Tibial nerve (tissue), 4 donors: ENCODE measurements around the gene OVOL3.

Experiments
- CTCF ChIP-seq, 5 experiments: fragments of 200-600 bp in 3 of 5; fragments of 450-650 bp in 2 of 5; sonication (generic) in 3 of 5; IDR thresholded peaks; one replicate each; pipeline ENCODE4 v1.5.1; 2016 to 2019; ENCODE audit warnings: antibody characterized with exemption in 5 of 5, mild to moderate bottlenecking in 3 of 5, moderate library complexity in 2 of 5
- EP300 ChIP-seq, 2 donors: sonication (generic); formaldehyde crosslinking; IDR thresholded peaks; one replicate each; pipeline ENCODE4 v1.6.1; 2017; ENCODE audit warnings: antibody characterized with exemption in 2 of 2, mild to moderate bottlenecking in 1 of 2

GRCh38 chr19:36128392-36128736 lies 17.4 kb downstream of the OVOL3 start:
- TF ChIP-seq CTCF (IDR thresholded peaks at IDR 0.05) = no peak
- TF ChIP-seq EP300 (IDR thresholded peaks at IDR 0.05) = no peak
